CD4-positive, alpha-beta T cell treated with Interleukin-15 for 4 hours (primary cell): ENCODE results near the gene INSYN2B.
"Not testable (repeated sequence)": the region's sequence is repeated elsewhere in the genome, so short reads cannot be mapped to it uniquely, and the experiment has no call there.

Experiments
- DNase-seq: peaks from one replicate; pipeline ENCODE4 v3.0.0-alpha.2; 2020; ENCODE audit warnings: low spot score

The INSYN2B gene

GRCh38 chr5:169848792-169849191 is 131.5 kb downstream of the INSYN2B start:
- no peak for DNase-seq

- DNase-seq = no peak
Observed at GRCh38 chr5:169848271-169848670, 132.0 kb downstream of the INSYN2B start.

DNA sequence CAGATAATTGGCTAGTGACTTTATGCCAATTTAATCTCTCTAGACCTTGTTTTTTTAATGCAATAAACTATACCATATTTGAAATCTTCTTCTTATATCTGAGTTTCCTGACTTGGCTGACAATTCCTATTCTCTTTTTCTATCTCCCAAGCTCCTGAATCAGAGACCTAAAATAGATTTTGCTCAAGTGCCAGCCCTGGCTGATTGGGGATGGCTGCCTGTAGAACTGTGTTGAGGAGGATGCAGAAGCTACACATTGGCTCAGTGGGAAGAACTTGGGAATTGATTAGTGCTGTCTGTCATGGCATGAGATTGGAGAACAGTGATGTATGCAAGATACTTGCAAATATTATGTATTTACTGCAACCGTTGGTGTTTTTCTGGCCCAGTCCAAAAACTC is 132.8 kb downstream of the INSYN2B start:
- DNase-seq = no peak

DNA sequence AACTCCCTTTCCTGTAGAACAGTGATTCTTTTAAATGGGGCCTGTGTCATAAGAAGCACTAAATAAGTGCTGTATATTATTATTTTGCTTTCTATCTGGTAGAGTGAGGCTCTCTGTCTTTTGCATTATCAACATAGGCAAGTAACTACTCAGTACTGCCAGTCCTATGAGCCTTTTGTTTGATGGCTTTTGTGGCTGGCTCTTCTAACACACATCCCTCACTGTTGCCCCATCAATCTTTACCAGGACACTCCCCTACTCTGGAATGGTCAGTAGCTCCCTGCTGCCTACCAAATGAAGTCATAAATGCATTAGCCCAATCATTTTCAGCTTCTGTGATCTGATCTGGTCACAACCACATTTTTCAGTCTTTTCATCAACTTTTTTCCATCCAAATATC is 137.6 kb downstream of the INSYN2B start:
- no peak for DNase-seq

DNA sequence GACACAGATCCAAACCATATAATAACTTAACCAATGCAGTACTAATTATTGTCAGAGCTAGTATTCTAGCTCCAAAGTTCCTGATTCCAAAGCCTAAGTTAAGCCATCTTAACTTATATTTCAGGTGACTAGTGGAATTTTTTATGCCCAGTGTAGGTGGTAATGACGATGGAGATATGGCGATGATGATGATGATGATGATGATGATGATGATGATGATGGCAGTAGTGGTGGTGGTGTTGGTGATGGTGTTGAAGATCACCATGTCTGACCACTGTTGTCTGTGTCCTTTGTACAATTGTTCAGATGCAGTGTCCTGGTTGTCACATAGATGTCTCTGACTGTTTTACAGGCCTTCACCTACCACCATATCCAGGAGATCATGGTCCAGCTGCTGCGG is 139.9 kb downstream of the INSYN2B start:
- no peak for DNase-seq

- no peak for DNase-seq
Observed at GRCh38 chr5:169838688-169839087, 141.6 kb downstream of the INSYN2B start.

DNA sequence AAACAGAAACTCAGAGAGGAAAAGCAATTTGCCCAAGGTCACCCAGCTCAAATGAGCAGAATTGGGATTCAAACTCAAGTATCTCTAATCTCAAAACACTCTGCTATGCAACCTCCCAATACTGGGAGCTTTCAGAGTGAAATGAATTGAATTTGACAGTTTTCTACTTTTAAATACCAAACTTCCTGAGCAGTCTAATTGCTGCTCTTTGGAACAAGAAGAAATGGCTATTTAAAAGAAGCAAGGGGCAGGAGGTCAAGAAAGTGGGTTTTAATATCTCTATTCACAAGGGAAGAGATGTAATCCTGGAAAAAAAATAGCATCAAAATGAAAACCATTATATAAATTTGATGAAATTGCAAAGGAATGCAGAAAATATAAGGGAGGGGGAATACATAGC is 142.6 kb downstream of the INSYN2B start:
- DNase-seq = no peak

DNA sequence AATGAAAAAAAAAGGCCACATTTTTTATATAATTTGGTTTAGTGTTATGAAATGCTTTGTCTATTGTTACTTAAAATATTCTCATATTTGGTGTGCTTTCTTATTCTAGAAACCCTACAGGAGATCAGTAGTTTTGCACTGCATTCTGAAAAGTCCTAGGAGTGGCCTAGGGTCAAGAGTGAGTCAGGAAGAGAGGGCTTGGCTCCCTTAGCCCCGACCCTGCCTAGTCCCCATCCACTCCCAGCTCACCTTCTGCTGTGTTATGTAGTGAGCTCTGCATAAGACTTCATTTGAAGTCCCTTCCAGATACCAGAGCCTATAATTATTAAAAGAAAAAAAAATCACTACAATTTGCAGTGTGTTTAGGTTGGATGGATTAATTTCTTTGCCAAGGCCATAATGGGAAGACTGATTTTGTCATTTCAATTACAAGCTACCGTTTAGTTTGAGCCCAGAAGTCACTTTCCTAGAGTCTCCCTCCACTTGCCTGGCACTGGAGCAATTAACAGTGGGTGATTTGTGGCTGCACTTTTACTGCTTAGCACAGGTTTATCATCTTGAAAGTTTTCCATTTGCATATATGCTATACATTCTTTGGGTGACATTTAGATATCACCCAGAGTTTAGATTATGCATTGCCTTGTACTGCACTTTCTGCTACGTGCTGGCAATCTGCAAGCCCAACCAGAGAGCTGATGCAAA is 143.3 kb downstream of the INSYN2B start:
- no peak for DNase-seq

- not testable (repeated sequence) for DNase-seq
Observed at GRCh38 chr5:169834540-169834939, 145.8 kb downstream of the INSYN2B start.

- DNase-seq = not testable (repeated sequence)
Observed at GRCh38 chr5:169833681-169834292, 146.5 kb downstream of the INSYN2B start.

- DNase-seq = no peak
Observed at GRCh38 chr5:169832845-169833244, 147.4 kb downstream of the INSYN2B start.

DNA sequence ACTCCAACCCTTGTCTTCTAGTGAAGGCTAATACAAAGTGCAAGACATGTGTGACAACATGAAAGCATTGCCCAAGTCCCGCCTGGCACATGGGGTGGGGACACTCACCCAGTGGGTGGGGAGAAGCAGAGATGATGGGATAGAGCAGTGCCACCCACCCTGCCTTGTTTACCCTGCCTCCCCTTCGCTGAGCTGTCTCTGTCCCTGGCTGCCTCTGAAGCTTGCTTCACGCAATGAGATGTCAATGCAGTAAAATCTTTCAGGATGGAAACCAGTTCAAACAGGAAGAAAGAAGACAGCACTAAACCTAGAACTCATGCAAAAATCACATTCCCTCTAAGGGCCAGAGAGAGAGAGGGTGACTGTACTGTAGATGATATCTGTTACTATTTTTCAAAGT is 148.0 kb downstream of the INSYN2B start:
- no peak for DNase-seq

DNA sequence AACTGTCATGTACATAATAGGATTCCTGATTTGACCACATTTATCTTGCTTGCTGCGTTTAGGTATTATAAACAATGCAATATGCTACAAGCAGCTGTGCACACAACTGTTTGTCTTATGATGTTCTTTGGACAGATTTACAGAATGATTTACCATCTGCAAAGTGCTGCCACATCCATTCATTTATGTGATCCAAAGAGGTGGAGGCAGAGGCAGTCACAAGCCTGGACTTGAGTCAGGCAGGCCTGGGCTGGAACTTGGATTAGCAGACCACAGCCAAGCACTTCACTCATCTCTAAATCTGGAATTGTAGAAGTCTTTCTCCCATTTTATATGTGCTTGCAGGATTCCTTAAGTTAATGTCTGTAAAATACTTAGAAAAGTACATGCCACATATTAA is 149.0 kb downstream of the INSYN2B start:
- DNase-seq = no peak

DNA sequence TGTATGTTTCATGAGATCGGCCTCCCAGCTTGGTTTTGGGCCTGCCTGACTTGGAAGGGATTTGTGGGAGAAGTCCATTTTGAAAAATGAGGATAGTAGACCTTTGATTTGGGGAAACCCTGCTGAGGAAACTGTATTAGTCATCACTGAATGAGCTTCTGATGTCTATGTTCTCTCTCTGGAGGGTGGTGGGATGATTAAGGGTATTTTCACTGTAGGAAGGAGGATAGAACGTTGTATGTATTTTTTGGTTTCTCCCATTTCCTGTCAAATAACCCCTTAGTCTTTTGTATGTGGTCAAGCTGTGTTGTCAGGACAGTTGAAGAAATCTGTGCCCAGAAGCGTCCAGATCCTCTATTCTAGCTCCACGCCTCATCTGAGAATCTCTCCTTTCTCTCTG is 151.9 kb downstream of the INSYN2B start:
- DNase-seq = no peak

DNA sequence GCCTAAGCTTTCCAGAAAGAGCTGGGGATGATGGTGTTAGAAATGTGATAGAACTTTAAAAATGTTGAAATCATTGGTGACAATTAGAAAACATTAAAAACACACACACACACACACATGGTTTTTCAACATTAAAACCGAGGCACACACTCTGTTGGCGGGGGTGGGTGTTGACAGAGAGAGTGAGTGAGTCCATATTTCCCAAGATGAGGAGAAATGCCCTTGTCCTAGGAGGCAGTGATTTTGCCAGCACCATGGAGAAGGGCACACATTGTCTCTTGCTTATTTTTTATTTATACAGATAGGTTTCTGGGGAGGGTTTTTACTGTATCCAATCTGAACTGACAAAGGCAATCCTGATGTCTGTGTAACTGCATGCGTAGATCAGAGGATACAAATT is 152.5 kb downstream of the INSYN2B start:
- no peak for DNase-seq

- DNase-seq = no peak
Observed at GRCh38 chr5:169826618-169827017, 153.7 kb downstream of the INSYN2B start.

DNA sequence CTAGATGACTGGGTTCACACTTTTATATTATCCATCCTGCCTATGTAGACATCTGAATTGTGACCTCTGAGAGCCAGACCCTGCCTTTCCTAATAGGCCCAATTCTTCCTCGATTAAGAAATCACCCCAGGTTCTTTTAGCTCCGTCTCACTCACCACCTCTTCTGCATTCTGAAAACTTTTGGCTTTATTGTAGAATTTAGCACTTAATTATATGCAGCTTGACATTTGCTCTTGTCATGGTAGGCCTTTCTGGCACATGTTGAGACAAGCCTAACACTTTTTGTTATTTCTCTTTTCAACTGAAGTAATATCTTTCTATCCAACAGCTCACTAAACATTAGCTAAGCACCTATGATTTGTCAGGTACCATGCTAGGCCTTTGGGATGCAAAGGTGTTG is 163.3 kb downstream of the INSYN2B start:
- DNase-seq = no peak

GRCh38 chr5:169814522-169814921 is 165.8 kb downstream of the INSYN2B start:
- no peak for DNase-seq
